ENCODE results near the gene MRS2.

Gene MRS2

DNA sequence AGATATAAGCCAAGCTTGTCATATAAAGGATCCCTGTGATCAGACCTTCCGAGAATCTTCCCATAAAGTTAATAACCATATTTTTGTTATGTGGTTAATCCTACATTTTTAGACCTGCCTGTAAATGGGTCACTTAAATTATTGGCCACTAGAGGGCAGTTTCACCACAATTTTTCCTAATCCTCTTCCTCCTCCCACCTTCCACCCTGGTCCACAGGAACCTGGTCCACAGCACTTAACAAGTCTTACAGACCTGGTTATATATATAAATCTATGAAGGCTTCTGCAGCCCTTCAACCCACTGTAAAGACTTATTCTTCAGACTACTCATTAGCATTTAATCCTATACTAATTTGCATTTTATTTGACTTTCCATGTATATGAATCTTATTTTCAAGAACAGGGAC, 28.3 kb downstream of the MRS2 start:
- TF ChIP-seq, protein P1, sequence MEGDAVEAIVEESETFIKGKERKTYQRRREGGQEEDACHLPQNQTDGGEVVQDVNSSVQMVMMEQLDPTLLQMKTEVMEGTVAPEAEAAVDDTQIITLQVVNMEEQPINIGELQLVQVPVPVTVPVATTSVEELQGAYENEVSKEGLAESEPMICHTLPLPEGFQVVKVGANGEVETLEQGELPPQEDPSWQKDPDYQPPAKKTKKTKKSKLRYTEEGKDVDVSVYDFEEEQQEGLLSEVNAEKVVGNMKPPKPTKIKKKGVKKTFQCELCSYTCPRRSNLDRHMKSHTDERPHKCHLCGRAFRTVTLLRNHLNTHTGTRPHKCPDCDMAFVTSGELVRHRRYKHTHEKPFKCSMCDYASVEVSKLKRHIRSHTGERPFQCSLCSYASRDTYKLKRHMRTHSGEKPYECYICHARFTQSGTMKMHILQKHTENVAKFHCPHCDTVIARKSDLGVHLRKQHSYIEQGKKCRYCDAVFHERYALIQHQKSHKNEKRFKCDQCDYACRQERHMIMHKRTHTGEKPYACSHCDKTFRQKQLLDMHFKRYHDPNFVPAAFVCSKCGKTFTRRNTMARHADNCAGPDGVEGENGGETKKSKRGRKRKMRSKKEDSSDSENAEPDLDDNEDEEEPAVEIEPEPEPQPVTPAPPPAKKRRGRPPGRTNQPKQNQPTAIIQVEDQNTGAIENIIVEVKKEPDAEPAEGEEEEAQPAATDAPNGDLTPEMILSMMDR (IDR thresholded peaks at IDR 0.05; ENCODE audit: insufficient read depth, low read length, poor library complexity, severe bottlenecking) = peak; percentile 70
- no peak for DNase-seq (ENCODE audit: extremely low read depth, insufficient read length)

DNA sequence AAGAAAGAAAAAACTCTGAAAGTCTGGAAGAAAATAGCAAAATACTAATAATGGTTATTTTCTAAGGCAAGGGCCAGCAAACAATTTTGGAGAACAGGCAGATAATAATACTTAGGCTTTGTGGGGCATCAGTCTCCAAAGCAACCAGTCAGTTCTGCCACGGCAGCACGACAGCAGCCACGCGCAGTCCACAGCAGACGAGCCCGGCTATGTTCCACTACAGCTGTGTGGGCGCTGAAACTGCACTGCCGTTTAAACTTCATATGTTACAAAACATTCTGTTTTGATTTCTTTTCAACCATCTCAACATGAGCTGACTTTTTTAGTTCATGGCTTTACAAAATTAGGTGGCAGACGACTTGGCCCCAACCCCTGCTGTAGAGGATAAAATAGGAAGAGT, 29.9 kb downstream of the MRS2 start:
- Histone ChIP-seq H3K4me3 (replicated peaks; ENCODE audit: low read depth, low read length) (no peak overlapping the region), H3K36me3 (ENCODE audit: control insufficient read depth, insufficient read depth, low read length) (no peaks in the 10 kb centered on the region), H3K27me3 (replicated peaks; ENCODE audit: control insufficient read depth, insufficient read depth, low read length) (no peaks in the 10 kb centered on the region)
- no peak for DNase-seq (ENCODE audit: extremely low read depth, insufficient read length)
- TF ChIP-seq, protein P1 (IDR thresholded peaks at IDR 0.05; ENCODE audit: insufficient read depth, low read length, poor library complexity, severe bottlenecking) = no peak

More for the DNA sequence above, 28.3 kb downstream of the MRS2 start:
- Histone ChIP-seq H3K36me3 (ENCODE audit: control insufficient read depth, insufficient read depth, low read length) (no peaks in the 10 kb centered on the region), H3K4me3 (replicated peaks; ENCODE audit: low read depth, low read length) (no peak overlapping the region), H3K27me3 (replicated peaks; ENCODE audit: control insufficient read depth, insufficient read depth, low read length) (no peaks in the 10 kb centered on the region)

DNA sequence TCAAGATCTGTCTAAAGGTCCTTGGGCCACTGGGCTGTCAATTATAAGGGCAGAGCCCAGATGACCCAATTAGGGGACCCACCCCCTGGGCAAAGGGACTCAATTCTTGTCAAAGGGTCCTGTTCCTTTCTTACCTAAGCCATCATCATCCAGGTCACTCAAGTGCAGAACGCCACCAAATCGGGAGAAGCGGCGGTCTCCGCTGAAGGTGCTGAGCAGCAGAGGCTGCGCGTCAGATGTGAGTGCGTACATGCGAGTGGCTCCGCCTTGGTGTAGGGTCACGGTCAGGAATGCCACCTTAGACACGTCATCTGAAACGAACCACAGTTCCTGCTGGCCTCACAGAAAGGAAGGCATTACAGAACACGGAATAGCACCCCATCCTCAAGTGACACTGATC, 34.2 kb downstream of the MRS2 start:
- H3K27me3 ChIP-seq (replicated peaks; ENCODE audit: control insufficient read depth, insufficient read depth, low read length) = no peaks in the 10 kb centered on the region
- TF ChIP-seq, protein P1 (IDR thresholded peaks at IDR 0.05; ENCODE audit: insufficient read depth, low read length, poor library complexity, severe bottlenecking) = no peak
- no peak overlapping the region for H3K4me3 ChIP-seq (replicated peaks; ENCODE audit: low read depth, low read length)
- no peak for DNase-seq (ENCODE audit: extremely low read depth, insufficient read length)
- H3K36me3 ChIP-seq (ENCODE audit: control insufficient read depth, insufficient read depth, low read length) = no peaks in the 10 kb centered on the region

DNA sequence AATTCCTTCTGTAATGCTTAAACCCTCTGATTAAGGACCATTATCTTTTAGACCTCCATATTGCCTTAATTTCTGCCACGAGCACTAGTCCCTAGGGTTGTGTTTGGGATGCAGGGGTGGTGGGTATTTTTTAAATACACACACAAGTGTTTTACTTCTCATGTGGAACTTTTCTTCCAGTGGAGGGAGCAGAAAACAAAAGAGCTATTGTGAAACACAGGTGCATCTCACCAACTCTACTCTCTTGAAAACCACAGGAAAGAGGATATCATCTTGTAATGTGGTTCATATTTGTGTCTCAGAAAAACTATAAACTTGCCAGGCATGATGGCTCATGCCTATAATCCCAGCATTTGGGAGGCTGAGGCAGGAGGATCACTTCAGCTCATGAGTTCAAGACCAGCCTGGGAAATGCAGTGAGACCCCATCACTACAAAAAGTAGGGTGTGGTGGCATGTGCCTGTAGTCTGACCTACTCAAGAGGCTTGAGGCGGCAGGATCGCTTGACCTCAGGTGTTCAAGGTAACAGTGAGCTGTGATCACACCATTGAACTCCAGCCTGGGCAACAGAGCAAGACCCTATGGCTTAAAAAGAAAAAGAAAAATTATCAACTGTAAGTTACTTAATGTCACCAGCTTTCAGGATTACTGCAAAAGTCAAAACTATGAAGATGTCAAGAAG, 37.3 kb downstream of the MRS2 start:
- no peak overlapping the region for H3K4me3 ChIP-seq (replicated peaks; ENCODE audit: low read depth, low read length)
- no peaks in the 10 kb centered on the region for H3K36me3 ChIP-seq (ENCODE audit: control insufficient read depth, insufficient read depth, low read length)
- TF ChIP-seq, protein P1 (IDR thresholded peaks at IDR 0.05; ENCODE audit: insufficient read depth, low read length, poor library complexity, severe bottlenecking) = no peak
- DNase-seq (ENCODE audit: extremely low read depth, insufficient read length) = no peak
- H3K27me3 ChIP-seq (replicated peaks; ENCODE audit: control insufficient read depth, insufficient read depth, low read length) = no peaks in the 10 kb centered on the region

DNA sequence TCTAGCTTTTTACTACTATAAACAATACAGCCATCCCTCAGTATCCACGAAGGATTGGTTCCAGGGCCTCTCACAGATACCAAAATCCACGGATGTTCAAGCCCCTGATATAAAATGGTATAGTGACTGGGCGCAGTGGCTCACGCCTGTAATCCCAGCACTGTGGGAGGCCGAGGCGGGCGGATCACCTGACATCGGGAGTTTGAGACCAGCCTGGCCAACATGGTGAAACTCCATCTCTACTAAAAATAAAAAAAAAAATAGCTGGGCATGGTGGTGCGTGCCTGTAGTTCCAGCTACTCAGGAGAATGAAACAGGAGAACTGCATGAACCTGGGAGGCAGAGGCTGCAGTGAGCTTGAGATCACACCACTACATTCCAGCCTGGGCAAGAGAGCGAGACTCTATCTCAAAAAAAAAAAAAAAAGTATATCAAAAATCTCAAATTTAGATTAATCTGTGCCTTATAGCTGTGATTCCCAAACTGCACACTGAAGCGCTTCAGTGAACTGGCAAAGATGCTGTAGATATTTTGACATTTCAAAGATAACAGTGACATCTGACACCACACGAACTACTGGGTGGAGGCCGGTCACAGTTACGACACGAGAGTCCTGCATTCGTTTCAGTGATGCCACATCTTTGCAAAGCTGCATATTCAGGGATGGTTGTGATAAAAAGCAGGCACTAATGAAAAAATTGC, 38.3 kb downstream of the MRS2 start:
- DNase-seq (ENCODE audit: extremely low read depth, insufficient read length) = no peak
- H3K4me3 ChIP-seq (replicated peaks; ENCODE audit: low read depth, low read length) = no peak overlapping the region
- H3K36me3 ChIP-seq (ENCODE audit: control insufficient read depth, insufficient read depth, low read length) = no peaks in the 10 kb centered on the region
- H3K27me3 ChIP-seq (replicated peaks; ENCODE audit: control insufficient read depth, insufficient read depth, low read length) = no peaks in the 10 kb centered on the region
- TF ChIP-seq, protein P1 (IDR thresholded peaks at IDR 0.05; ENCODE audit: insufficient read depth, low read length, poor library complexity, severe bottlenecking) = no peak
